Measurements from ENCODE around the gene HOPX.
A peak's percentile ranks its signal among the peaks of the same experiment; 100 is the strongest.
"Not testable (repeated sequence)": the region's sequence is repeated elsewhere in the genome, so short reads cannot be mapped to it uniquely, and the experiment has no call there.

Gene HOPX, protein sequence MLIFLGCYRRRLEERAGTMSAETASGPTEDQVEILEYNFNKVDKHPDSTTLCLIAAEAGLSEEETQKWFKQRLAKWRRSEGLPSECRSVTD

GRCh38 chr4:56681158-56681852 is at the start of gene HOPX:
HOPX (minus strand) TSS chr4:56681296; CDS start chr4:56657816, 23,480 bp downstream.
- no peak for DNase-seq (ENCODE audit: low read depth)
- no peak within 1 kb of the TSS for H3K4me3 ChIP-seq (ENCODE audit: low read depth, low read length)
- no peak for TF ChIP-seq CTCF (conservative IDR thresholded peaks at IDR 0.05; ENCODE audit: low read depth, low read length)

DNA sequence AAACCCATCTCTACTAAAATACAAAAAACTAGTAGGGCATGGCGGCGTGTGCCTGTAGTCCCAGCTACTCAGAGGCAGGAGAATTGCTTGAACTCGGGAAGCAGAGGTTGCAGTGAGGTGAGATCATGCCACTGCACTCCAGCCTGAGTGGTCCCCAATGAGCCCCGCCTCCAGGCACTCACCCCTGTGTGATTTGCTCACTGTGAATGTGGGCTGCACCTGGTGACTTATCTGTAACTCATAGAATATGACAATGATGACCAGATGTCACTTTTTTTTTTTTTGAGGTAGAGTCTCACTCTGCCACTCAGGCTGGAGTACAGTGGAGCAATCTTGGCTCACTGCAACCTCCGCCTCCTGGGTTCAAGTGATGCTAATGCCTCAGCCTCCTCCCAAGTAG is 49.0 kb upstream of the HOPX start:
- TF ChIP-seq CTCF (conservative IDR thresholded peaks at IDR 0.05; ENCODE audit: low read depth, low read length), result no peak
- no peak for DNase-seq (ENCODE audit: low read depth)
- no peak overlapping the region for H3K4me3 ChIP-seq (ENCODE audit: low read depth, low read length)

GRCh38 chr4:56728512-56728911 is 47.4 kb upstream of the HOPX start:
- TF ChIP-seq CTCF (conservative IDR thresholded peaks at IDR 0.05; ENCODE audit: low read depth, low read length), result no peak
- DNase-seq (ENCODE audit: low read depth), result peak; percentile 98
- no peak overlapping the region for H3K4me3 ChIP-seq (ENCODE audit: low read depth, low read length)

- H3K4me3 ChIP-seq (ENCODE audit: low read depth, low read length), result no peak overlapping the region
- peak; percentile 72 for DNase-seq (ENCODE audit: low read depth)
- peak; percentile 47 for TF ChIP-seq CTCF (conservative IDR thresholded peaks at IDR 0.05; ENCODE audit: low read depth, low read length)
These were observed 46.1 kb upstream of the HOPX start for GRCh38 chr4:56727150-56727549.

- DNase-seq (ENCODE audit: low read depth); H3K4me3 ChIP-seq (ENCODE audit: low read depth, low read length): not testable (repeated sequence)
These were observed 45.5 kb upstream of the HOPX start for GRCh38 chr4:56726593-56726992.

- no peak for DNase-seq (ENCODE audit: low read depth)
- no peak for TF ChIP-seq CTCF (conservative IDR thresholded peaks at IDR 0.05; ENCODE audit: low read depth, low read length)
- H3K4me3 ChIP-seq (ENCODE audit: low read depth, low read length), result no peak overlapping the region
These were observed 42.6 kb upstream of the HOPX start for GRCh38 chr4:56723659-56724230.

GRCh38 chr4:56723201-56723605 is 42.1 kb upstream of the HOPX start:
- TF ChIP-seq CTCF (conservative IDR thresholded peaks at IDR 0.05; ENCODE audit: low read depth, low read length), result no peak
- DNase-seq (ENCODE audit: low read depth), result no peak
- H3K4me3 ChIP-seq (ENCODE audit: low read depth, low read length), result no peak overlapping the region
